Measurements from ENCODE around the gene LILRB3.
"Not testable (repeated sequence)": the region's sequence is repeated elsewhere in the genome, so short reads cannot be mapped to it uniquely, and the experiment has no call there.

DNA sequence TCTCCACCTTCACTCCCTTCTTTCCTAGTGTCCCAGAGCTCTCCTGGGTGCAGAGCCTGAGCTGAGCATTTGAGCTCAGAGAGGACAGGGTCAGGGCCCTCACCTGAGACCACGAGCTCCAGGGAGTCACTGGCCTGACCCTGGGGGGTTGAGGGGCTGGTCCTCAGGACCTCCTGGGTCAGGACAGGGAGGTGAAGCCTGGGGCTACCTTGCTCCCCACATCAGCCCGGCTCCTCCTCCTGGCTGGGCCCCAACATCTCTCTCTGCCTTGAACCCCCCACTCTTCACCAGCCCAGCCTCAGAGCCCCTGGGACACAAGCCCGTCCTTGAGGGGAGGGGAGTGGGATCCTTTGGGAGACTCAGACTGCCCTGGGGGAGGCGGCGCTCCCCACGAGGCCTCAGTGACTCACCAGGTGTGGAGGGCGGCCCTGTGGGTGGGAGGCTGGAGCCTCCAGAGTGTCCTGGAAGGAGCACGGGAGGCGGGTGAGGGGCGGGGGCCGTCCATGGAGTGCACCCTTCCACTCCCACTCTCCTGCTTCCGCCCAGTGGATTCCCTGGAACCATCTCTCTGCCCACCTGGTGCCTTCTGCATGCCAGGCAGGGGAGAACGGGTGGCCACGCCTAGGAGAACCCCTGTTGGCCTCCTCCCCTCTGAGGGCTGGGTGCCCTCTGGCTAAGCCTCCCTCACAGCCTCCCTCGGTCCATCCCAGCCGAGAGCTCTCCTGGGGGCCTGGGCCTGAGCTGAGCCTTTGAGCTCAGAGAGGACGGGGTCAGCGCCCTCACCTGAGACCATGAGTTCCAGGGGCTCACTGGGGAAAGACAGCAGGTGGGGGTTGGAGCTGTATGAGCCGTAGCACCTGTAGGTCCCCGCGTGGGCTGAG, 16.9 kb upstream of the LILRB3 start:
- not testable (repeated sequence) for TF ChIP-seq POLR2A (IDR thresholded peaks at IDR 0.05)
- TF ChIP-seq, protein P1, sequence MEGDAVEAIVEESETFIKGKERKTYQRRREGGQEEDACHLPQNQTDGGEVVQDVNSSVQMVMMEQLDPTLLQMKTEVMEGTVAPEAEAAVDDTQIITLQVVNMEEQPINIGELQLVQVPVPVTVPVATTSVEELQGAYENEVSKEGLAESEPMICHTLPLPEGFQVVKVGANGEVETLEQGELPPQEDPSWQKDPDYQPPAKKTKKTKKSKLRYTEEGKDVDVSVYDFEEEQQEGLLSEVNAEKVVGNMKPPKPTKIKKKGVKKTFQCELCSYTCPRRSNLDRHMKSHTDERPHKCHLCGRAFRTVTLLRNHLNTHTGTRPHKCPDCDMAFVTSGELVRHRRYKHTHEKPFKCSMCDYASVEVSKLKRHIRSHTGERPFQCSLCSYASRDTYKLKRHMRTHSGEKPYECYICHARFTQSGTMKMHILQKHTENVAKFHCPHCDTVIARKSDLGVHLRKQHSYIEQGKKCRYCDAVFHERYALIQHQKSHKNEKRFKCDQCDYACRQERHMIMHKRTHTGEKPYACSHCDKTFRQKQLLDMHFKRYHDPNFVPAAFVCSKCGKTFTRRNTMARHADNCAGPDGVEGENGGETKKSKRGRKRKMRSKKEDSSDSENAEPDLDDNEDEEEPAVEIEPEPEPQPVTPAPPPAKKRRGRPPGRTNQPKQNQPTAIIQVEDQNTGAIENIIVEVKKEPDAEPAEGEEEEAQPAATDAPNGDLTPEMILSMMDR (IDR thresholded peaks at IDR 0.05): not testable (repeated sequence)

Data from adrenal gland (tissue), 5 donors.